HG03342 (cell line): ENCODE measurements around the gene TIGAR.
A peak's percentile ranks its signal among the peaks of the same experiment; 100 is the strongest.

Source experiments
- ATAC-seq: cut with Tn5 transposase; IDR thresholded peaks from one replicate; pipeline ENCODE4 v1.9.1; 2021; ENCODE audit warnings: mild to moderate bottlenecking, moderate library complexity; ENCODE audit not compliant: unreplicated experiment

The TIGAR gene

GRCh38 chr12:4301932-4302501 lies 19.0 kb upstream of the TIGAR start:
- ATAC-seq: no peak

DNA sequence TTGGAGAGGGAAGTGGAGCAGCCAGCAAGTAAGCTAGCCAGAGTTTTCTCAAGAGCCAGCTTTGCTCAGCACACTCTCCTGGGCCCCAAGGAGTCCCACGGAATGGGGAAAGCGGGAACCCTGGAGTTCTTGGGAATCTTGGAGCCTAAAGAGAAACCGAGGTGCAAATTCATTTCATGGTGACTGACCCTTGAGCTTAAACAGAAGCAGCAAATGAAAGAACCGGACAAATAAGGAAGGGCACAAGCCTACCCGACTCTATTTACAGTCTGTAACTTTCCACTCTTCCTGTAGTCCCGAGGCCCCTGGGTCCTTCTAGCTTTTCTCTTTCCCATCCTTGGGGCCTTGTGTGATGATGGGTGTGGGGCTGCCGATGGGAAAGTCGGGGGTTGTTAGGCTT lies 18.1 kb upstream of the TIGAR start:
- ATAC-seq: no peak

GRCh38 chr12:4303750-4304149 lies 17.3 kb upstream of the TIGAR start:
- no peak for ATAC-seq

- ATAC-seq: no peak
Observed at GRCh38 chr12:4307593-4308333, 13.2 kb upstream of the TIGAR start.

DNA sequence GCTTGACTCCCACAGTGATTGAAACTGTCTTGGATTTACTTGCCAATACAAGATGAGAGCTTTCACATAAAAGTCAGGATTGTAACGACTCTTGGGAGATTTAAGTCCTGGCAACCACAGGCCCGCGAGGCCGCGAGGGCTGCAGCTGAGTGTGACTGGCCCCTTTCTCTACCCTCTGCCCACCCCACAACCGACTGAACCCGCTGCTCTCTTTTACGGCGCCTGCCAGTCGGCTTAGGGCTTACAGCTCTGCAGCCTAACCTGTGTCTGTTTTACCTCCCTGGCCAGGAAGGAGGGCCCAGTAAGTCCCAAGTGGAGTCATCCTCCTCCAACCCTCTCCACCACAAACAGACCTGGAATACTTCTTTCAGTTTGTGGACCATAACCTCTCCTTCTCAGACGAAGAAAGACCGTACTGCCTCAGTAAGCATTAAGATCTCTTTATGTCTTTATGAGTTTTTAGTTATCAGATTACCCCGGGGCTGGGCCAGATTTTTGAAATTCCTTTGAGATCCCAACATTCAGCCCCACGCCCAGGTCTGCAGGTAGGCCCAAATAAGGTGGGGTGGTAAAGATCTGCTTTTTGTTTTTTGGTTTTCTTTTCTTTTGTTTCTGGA lies 12.6 kb upstream of the TIGAR start:
- ATAC-seq: no peak

GRCh38 chr12:4311776-4312175 lies 9.2 kb upstream of the TIGAR start:
- ATAC-seq: no peak

- ATAC-seq: no peak
Observed at GRCh38 chr12:4312251-4312650, 8.8 kb upstream of the TIGAR start.

- ATAC-seq: peak; percentile 31
Observed at GRCh38 chr12:4320497-4320852, 538 bp upstream of the TIGAR start.

DNA sequence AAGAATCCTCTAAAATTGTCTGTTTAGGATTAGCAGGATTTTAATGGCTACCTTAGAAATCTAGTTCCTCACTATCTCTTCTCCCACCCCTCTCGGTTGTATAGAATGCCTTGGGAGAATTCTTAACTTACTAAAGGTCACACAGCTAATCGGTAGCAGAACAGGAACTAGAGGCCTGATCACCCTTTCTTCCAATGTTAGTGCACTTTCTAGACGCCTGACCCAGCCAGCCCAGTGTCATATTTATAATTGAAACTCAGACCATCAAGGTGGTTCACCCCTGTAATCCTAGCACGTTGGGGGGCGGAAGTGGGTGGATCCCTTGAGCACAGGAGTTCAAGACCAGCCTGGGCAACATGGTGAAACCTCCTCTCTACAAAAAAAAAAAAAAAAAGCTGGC lies 1.7 kb downstream of the TIGAR start:
- ATAC-seq: no peak

DNA sequence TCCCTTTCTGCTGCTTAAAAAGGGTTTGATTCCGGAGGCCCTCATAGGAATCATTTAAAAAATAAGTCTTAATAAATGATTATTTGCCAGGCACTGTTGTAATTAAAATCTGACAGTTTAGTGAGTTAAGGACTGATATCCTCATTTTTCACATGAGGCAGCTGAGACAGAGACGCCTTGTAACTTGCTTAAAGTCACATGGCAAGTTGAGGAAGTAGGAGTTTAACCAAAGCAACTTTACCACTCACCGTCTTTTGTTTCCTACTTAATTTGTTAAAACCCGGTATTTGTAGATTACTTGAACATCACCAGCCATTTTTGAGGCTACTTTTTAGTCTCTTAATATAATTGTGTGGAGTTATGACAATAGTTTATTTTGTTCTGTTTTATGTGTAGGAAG lies 2.4 kb downstream of the TIGAR start:
- no peak for ATAC-seq

DNA sequence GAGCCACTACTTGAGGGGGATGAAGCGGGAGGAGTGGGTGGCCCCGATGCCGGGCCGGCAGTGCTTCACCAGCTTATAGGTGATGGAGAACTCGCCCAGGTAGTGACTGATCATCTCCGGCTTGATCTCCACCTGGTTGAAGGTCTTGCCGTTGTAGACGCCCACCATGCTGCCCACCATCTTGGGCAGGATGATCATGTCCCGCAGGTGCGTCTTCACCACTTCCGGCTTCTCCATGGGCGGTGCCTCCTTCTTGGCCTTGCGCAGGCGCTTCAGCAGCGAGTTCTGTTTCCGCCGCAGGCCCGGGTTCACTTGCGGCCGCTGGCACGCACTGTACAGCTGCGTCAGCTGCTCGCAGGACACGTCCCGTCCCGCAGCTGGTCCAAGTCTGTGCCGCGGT lies 3.4 kb downstream of the TIGAR start:
- ATAC-seq: no peak

GRCh38 chr12:4325966-4326365 lies 5.0 kb downstream of the TIGAR start:
- ATAC-seq: no peak

GRCh38 chr12:4327293-4327692 lies 6.3 kb downstream of the TIGAR start:
- no peak for ATAC-seq

- ATAC-seq: no peak
Observed at GRCh38 chr12:4330203-4330602, 9.2 kb downstream of the TIGAR start.

DNA sequence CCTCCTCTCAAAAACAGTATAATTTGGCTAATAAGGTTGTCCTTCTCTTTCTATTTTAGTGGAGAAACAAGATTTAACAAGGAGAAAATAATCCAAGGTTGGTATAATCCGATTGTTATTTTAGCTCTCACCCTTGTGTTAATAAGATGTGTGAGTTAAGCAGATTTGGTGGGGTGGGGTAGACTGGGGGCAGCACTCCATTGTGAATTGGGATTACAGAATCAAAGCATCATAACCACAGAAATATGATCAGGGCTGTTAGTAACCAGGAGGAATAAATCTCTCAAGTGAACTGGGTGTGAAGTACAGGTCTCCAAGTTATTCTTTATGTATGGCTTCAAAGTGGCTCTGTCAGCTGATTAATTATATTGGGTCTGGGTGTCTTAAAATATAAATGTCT lies 10.2 kb downstream of the TIGAR start:
- no peak for ATAC-seq

- ATAC-seq: no peak
Observed at GRCh38 chr12:4331842-4332241, 10.8 kb downstream of the TIGAR start.

DNA sequence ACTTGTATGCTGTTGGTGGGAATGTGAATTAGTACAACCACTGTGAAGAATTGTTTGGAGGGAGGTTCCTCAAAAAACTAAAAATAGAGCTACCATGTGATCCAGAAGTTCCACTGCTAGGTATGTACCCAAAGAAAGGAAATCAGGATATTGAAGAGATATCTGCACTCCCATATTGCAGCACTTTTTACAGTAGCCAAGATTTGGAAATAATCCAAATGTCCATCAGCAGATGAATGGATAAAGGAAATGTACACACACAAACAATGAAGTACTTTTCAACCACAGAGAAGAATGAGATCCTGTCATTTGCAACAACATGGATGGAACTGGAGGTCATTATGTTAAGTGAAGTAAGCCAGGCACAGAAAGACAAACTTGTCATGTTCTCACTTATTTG lies 25.9 kb downstream of the TIGAR start:
- ATAC-seq: no peak

DNA sequence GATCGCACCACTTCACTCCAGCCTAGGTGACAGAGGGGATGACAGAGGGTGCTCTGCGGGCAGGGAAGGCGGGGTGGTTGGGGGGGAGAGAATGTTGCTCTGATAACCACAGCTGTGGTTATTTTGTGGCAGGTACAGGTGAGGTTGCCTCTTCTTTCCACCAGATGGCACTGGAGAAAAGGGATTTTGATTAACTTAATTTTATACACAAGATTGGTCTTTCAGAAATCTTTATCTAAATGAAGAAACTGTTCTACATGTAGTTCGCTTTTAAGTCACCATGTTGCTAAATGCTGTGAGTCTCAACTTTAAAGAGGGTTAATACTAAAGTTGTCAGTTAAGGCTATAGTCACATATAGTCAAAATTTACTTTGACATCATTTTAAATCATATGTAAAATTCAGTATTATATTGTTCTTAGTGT lies 32.8 kb downstream of the TIGAR start:
- no peak for ATAC-seq

DNA sequence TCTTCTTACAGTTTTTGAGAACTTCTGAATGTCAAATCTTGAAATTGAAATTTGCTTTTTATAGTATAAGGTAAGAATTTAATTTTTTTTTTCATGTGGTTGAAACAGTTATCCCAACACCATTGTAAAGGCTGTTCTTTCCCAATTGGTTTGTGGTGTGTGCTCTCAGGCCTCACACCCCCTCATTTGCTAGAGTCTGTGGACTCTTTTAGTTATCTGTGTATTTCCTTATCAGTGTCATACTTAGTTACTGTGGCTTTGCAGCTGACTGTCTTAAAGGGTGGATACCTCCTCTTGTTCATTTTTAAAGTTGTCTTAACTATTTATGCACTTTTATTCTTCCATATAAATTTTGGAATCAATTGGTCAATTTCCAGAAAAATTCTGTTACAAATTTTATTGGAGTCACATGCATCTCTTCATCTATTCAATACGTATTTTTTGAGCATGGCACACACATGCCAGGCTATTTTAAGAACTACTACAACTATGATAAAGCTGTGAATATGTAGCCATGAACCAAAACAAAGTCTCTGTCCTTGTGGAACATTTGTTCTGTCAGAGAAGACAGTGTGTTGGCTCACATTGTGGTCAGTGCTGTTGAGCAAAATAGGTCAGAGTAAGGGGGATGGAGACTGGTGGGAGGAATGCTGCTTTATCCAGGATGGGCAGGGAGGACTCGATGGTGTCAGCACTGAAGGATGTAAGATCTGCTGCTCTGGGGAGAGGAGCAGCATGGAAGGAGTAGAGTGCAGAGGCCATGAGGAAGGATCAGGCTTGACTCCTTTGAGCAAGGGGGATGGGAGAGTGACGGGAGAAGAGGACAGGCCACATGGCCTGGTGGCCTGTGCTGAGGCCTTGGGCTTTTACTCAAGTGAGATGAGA lies 34.4 kb downstream of the TIGAR start:
- no peak for ATAC-seq

DNA sequence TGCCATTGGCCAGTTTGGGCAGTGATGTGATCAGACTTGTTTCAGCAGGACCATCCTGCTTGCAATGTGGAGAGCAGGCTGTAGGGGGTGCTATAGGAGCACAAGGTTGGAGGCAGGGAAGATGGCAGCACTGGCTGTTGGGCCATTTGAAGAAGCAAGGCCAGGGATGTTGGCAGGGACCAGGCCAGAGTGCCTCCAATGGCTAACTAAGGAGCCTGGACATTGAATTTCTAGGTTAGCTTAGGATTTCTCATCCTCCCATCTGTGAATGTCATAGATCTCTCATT lies 35.0 kb downstream of the TIGAR start:
- ATAC-seq: no peak

GRCh38 chr12:4366090-4366489 lies 45.1 kb downstream of the TIGAR start:
- ATAC-seq: no peak

- ATAC-seq: no peak
Observed at GRCh38 chr12:4369548-4369947, 48.5 kb downstream of the TIGAR start.
